ENCODE data around the gene PLA2G5.

Gene PLA2G5

GRCh38 chr1:20110679-20111078, 40.7 kb downstream of the PLA2G5 start:
- H3K4me3 ChIP-seq (ENCODE audit: low read depth, low read length) = no peak overlapping the region
- TF ChIP-seq POLR2A (IDR thresholded peaks at IDR 0.05; ENCODE audit: extremely low read depth, insufficient read length) (no peak), MAX (IDR thresholded peaks at IDR 0.05; ENCODE audit: low read depth, low read length) (no peak), MYC (IDR thresholded peaks at IDR 0.05; ENCODE audit: low read depth, low read length) (no peak), CTCF (IDR thresholded peaks at IDR 0.05; ENCODE audit: low read depth, low read length) (no peak)
- no peak for DNase-seq (ENCODE audit: low read depth)

- TF ChIP-seq CTCF (IDR thresholded peaks at IDR 0.05; ENCODE audit: low read depth, low read length) (no peak), MYC (IDR thresholded peaks at IDR 0.05; ENCODE audit: low read depth, low read length) (no peak), MAX (IDR thresholded peaks at IDR 0.05; ENCODE audit: low read depth, low read length) (no peak), POLR2A (IDR thresholded peaks at IDR 0.05; ENCODE audit: extremely low read depth, insufficient read length) (no peak)
- DNase-seq (ENCODE audit: low read depth) = no peak
- H3K4me3 ChIP-seq (ENCODE audit: low read depth, low read length) = no peak overlapping the region
Observed at GRCh38 chr1:20111452-20111851, 41.5 kb downstream of the PLA2G5 start.

GRCh38 chr1:20112279-20113000, 42.4 kb downstream of the PLA2G5 start:
- no peak for DNase-seq (ENCODE audit: low read depth)
- H3K4me3 ChIP-seq (ENCODE audit: low read depth, low read length) = no peak overlapping the region
- TF ChIP-seq POLR2A (IDR thresholded peaks at IDR 0.05; ENCODE audit: extremely low read depth, insufficient read length) (no peak), MYC (IDR thresholded peaks at IDR 0.05; ENCODE audit: low read depth, low read length) (no peak), MAX (IDR thresholded peaks at IDR 0.05; ENCODE audit: low read depth, low read length) (no peak), CTCF (IDR thresholded peaks at IDR 0.05; ENCODE audit: low read depth, low read length) (no peak)

GRCh38 chr1:20114021-20114648, 44.1 kb downstream of the PLA2G5 start:
- TF ChIP-seq POLR2A (IDR thresholded peaks at IDR 0.05; ENCODE audit: extremely low read depth, insufficient read length) (no peak), CTCF (IDR thresholded peaks at IDR 0.05; ENCODE audit: low read depth, low read length) (no peak), MYC (IDR thresholded peaks at IDR 0.05; ENCODE audit: low read depth, low read length) (no peak), MAX (IDR thresholded peaks at IDR 0.05; ENCODE audit: low read depth, low read length) (no peak)
- no peak for DNase-seq (ENCODE audit: low read depth)
- H3K4me3 ChIP-seq (ENCODE audit: low read depth, low read length) = no peak overlapping the region

- H3K4me3 ChIP-seq (ENCODE audit: low read depth, low read length) = no peak overlapping the region
- no peak for TF ChIP-seq MAX (IDR thresholded peaks at IDR 0.05; ENCODE audit: low read depth, low read length)
- TF ChIP-seq MYC (IDR thresholded peaks at IDR 0.05; ENCODE audit: low read depth, low read length) = no peak
- TF ChIP-seq CTCF (IDR thresholded peaks at IDR 0.05; ENCODE audit: low read depth, low read length) = peak; percentile 11
- no peak for TF ChIP-seq POLR2A (IDR thresholded peaks at IDR 0.05; ENCODE audit: extremely low read depth, insufficient read length)
- DNase-seq (ENCODE audit: low read depth) = no peak
Observed at GRCh38 chr1:20115479-20115878, 45.5 kb downstream of the PLA2G5 start.

All from NB4 (cell line).